M059J (cell line): Measurements from ENCODE around the gene L3MBTL4. TPM values are rescaled to one million over a fixed set of nuclear protein-coding genes. Genes with fewer than 3 reads are reported as not detected.
"Not testable (repeated sequence)": the region's sequence is repeated elsewhere in the genome, so short reads cannot be mapped to it uniquely, and the experiment has no call there.

ENCODE experiments used
- DNase-seq: peaks from one replicate; pipeline ENCODE4 v3.0.0-alpha.2; 2012; ENCODE audit warnings: low read depth
- total RNA-seq: library from RNA; depleted of rRNA; stranded (reverse); fragments of >200 nt; shearing (Covaris generic); gene quantifications from 2 replicates; pipeline ENCODE4 v1.2.3, GENCODE V29; 2014; rRNA removed

L3MBTL4 gene
- total RNA-seq: 0.05 and 0.15 TPM in 2 replicates

- no peak for DNase-seq
Measured at GRCh38 chr18:6414723-6415417, at the start of gene L3MBTL4. TSS of gene L3MBTL4 (minus strand) at chr18:6414911. CDS start at chr18:6311625, 103,286 bp downstream.

DNA sequence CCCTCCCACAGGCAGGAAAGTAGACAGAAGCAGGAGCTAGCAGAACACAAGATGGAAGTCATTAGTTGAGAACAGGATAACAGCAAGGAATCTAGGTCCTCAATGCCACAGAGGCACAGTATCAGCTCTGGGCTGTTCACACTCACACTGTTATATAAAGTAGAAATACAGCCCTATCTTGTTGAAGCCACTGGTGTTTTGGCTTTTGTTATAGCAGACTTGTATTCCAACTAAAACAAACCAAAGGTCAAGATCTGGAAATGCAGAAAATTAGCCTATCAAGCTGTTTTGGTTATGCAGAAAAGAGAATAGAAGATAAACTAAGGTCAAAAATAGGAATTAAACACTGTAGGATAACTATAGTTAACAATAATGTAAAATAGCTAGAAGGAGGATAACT, 37.5 kb upstream of the L3MBTL4 start:
- no peak for DNase-seq

GRCh38 chr18:6449213-6449612, 34.5 kb upstream of the L3MBTL4 start:
- no peak for DNase-seq

DNA sequence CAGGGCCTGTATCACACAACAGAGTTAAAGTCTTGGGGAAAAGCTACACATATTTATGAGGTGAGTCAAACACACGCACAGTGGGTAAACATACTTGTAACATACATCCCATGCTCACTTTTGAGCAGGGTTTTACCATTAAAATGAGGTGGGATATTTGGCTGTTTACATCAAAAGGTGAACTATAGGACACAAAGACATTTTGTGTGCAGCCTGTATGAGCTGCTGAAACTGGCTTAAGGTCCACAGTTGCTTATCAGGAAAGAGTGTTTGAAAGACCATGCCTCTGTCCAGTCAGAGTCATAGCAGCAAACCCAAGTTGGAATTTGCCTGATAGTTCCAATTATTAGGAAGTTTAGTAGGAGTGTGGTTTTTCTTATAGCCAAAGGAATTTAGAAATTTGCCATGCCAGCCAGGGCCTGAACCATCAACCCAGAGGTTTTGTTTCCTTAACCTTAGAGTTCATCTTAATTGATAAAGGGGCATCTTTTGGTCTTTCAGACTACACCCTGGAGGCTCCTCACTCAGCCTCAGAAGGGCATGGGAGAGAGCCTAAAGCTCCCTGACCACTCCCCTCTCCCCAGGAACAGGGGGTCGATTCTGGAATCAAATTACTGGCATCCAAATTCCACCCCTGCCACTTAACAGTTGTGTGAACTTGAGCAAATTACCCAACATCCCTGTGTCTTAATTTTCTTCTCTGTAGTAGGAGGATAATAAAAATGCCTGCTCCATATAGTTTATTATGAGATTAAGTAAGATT, 29.9 kb upstream of the L3MBTL4 start:
- DNase-seq: no peak

DNA sequence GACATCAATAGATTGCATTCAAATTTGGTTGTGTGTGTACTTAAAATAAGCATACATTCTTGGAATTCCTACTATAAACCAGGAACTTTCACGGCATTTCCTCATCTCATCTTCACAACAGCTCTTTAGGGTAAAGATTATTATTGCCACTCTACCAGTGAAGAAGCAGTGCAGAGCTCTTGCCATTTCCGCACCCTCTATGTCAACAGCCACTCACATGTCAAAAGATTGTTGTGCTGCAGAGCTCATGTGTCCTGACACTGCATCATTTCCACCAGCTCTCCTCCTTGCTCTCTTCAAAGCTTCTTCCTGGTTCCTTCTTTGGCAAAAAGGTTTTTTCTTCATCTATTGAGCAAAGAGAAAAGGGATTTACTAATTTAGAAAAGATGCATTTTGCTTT, 26.5 kb upstream of the L3MBTL4 start:
- DNase-seq: no peak

GRCh38 chr18:6437937-6438818, 23.5 kb upstream of the L3MBTL4 start:
- no peak for DNase-seq

GRCh38 chr18:6435731-6436130, 21.0 kb upstream of the L3MBTL4 start:
- DNase-seq: no peak

DNA sequence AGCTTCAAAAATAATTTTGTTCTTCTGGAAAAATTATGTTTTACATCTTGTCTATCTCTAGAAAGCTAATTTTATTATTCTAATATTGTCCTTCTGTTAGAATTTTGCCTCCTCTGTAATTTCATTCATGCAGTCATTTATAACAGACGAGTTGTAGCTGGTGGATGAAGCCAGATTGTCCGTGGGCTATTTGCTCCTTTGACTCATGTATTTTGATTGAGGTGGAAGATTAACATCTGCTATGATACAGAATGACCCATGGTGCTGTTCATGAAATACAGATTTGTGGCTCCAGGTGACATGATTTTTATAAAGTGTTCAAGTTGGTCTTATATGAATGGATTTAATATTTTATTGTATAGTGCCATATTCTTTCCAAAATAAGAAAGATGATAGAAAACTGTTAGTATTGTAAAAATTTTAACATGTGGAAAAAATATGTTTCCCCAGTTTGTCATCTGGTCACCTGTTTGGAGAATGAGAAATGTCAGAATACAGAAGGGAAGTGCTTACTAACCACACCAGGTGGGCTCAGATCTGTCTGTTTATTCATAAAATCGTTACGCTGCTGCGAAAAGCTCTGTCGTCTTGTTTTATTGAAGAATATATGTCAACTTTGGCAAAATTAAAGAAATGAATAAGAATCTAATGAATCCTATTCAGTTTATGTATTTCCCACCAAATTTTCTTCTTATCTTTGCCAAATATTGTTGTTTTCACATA, 20.4 kb upstream of the L3MBTL4 start:
- DNase-seq: no peak

- no peak for DNase-seq
Measured at GRCh38 chr18:6434481-6434880, 19.8 kb upstream of the L3MBTL4 start.

DNA sequence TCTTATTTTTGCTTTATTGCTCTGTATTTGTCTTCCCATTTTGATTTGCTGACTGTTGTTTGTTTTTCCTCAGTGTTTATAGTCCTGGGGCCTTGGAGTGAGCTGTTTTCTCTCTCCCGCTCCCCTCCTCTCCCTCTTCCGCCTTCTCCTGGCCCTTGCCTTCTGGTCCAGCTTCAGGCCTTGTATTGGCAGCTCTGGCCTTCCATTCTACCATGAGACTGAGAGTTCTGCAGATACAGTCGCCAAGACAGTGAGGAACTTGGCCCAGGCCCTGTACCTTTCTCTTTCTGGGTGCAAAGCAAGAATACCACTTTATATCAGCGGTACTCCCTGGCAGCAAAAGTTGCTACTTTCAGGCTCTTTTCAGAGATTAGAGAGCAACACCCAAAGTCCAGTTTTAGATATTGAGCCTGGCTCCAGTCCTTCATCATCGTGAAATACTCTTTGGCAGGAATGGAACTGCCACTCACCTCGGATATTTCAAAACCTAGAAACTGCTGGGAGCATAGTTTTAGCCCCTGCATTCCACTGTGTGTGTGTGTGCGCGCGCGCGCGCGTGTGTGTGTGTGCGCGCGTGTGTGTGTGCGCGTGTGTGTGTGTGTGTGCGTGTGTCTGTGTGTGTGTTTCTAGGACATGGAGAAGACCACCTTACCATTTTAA, 17.1 kb upstream of the L3MBTL4 start:
- DNase-seq: no peak

DNA sequence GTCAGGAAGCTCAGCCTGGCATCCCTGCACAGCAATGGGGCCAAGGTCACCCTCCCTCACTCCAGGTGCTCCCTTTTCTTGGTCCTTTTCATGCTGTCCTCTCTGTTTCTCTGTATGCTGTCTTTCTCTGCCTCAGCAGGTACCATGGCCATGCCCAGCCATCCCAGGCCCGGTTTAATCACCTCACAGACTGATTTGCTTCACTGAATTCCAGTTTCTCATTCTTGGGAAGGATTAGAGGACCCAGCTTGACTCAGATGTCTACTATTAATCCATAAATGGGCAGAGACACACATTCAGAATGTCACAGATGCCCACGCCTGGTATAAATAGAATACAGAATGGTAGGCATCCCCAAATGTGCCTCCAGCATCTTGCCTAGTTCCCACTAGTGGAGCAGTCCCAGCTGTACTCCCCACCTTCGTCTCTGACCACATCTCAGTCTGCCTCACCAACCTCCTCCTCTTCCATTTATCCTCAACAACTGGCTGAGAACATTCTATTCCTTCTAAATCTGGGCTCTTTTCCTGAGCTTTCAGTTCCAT, 14.2 kb upstream of the L3MBTL4 start:
- DNase-seq: no peak

GRCh38 chr18:6427286-6427685, 12.6 kb upstream of the L3MBTL4 start:
- no peak for DNase-seq

DNA sequence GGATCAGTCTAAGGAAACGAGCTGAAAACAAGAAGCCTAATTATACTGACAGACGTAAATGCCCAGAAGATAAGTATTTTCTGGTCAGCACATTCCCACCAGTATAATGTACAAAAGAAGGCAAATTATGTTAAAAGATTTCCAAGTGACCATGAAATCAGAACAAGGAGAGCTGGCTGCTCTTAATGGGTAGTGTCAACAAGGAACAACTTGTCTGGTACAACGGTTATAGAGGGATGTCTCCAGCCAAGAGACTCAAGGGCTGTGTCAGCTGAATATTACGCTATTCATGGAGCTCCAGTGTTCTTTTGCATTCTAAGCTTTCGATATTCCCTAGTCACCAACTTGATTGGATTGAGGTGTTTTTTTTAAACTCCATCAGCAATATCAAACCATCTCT, 8.6 kb upstream of the L3MBTL4 start:
- DNase-seq: no peak

DNA sequence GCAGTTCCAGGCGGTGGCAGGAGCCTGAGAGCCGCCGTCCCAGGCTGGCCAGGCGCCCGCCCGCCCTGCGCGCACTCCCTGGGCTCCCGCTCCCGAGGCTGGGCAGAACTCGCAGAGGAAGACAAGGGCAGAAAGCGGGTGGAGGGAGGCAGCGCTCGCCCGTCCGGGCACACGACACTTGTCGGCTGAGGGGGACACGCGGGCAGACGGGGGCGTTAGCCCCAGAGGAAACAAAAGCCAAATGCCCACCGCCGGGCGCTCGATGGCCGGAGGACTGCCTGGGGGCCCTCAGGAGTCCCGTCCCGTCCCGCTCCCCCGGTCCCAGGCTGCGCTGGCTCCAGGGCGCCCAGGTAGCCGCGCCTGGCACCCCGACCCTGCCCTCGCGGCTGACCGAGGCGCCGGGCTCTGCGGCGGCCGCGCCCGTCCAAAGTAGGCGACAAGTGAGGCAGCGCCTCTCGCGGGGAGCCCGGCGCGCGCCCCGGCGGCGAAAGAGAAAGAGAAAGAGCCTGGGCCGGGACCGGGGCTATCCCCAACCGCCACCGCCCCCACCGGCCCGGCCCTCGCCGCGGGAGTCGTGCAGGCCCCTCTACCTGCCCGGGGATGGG, 491 bp downstream of the L3MBTL4 start:
- no peak for DNase-seq

GRCh38 chr18:6413579-6414117, 1.1 kb downstream of the L3MBTL4 start:
- DNase-seq: no peak

DNA sequence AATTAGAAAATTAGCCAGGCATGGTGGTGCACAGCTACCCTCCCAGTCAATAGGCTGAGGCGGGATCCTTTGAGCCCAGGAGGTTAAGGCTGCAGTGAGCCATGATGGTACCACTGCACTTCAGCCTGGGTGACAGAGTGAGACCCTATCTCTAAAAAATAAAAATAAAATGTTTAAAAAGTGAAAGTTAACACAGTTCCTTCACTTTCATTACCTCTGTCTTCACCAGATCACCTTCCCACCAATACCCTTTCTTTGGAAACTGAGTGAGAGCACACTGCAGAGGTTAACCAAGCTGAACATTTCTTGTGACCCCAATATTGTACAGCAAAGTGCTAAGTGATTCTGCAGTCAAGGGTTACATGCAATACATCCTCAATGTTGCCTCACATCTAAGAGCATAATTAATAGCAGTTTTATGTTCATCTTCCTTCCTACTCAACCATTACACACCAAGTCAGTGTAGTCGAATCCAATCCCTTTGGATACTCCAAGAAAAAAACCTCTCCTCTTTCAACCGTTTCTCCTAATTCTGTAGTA, 1.7 kb downstream of the L3MBTL4 start:
- DNase-seq: no peak

DNA sequence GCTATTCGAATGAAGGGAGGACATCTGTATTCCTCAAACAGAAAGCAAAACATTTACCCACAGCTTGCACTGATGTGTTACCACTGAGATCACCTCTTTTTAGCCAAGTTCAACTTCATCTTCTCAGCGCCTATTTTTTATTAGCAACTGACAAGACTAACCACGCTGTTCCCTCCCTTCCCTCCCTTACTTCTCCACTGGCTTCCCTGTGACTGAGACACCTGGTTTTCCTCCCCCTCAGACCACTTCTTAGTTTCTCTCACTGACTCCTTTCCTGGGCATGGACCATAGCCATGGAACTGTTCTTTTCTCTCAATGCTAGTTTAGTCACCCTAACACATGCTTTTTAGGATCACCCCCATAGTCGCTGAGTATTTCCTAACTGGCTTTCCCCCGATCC, 3.3 kb downstream of the L3MBTL4 start:
- DNase-seq: no peak

- no peak for DNase-seq
Measured at GRCh38 chr18:6409933-6410332, 4.8 kb downstream of the L3MBTL4 start.

- DNase-seq: not testable (repeated sequence)
Measured at GRCh38 chr18:6408543-6408942, 6.2 kb downstream of the L3MBTL4 start.
